BLaER1 treated with 17β-estradiol and CSF1 and Interleukin-3, amounts not matched to agents 10 nM and 100 nM (cell line): ENCODE data around the gene JAK1.

Experiments
- H3K27ac ChIP-seq, 11 experiments: shearing (Covaris generic); formaldehyde crosslinking; 2 replicates each; pipeline ENCODE4 v1.8.1; 2022
- H3K27me3 ChIP-seq, 11 experiments: shearing (Covaris generic); formaldehyde crosslinking; 2 replicates each; pipeline ENCODE4 v1.8.1; 2022
- H3K36me3 ChIP-seq, 11 experiments: shearing (Covaris generic); formaldehyde crosslinking; 2 replicates each; pipeline ENCODE4 v1.8.1; 2022
- H3K4me1 ChIP-seq, 10 experiments: shearing (Covaris generic); formaldehyde crosslinking; 2 replicates each; pipeline ENCODE4 v1.8.1; 2022
- H3K4me2 ChIP-seq, 11 experiments: shearing (Covaris generic); formaldehyde crosslinking; 2 replicates each; pipeline ENCODE4 v1.8.1; 2022
- H3K4me3 ChIP-seq, 10 experiments: shearing (Covaris generic); formaldehyde crosslinking; 2 replicates each; pipeline ENCODE4 v1.8.1; 2022
- H3K9ac ChIP-seq, 11 experiments: shearing (Covaris generic); formaldehyde crosslinking; 2 replicates each; pipeline ENCODE4 v1.8.1; 2022
- H3K9me3 ChIP-seq, 11 experiments: shearing (Covaris generic); formaldehyde crosslinking; replicated peaks in 1 of 11; 2 replicates each; pipeline ENCODE4 v1.8.1; 2022
- H4K20me1 ChIP-seq, 11 experiments: shearing (Covaris generic); formaldehyde crosslinking; 2 replicates each; pipeline ENCODE4 v1.8.1; 2022
- Cebpa-rat ChIP-seq, 11 experiments: shearing (Covaris generic); IDR thresholded peaks; 2 replicates each; pipeline ENCODE4 v1.8.1; 2022

JAK1 gene

DNA sequence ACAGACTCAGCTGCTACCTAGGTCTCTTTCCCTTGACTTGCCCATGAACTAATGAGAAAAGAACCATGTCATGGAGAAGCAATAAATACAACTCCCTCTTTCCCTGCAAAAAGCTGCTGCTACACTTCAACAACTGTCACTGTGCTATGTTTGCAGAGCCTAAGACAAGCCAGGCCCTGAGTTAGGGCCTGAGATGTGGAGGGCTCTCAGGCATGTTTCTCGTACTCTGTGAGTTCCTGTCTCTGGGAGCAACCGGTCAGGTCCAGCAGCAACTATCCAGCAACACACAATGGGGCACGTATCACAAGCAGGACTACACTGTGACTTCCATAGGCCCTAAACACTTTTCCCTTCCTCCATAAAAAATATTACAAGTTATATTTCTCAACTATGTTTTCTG is 91.7 kb downstream of the JAK1 start:
- H4K20me1 ChIP-seq, result peaks cover 0 to 20% (median 4%) of the 10 kb centered on the region in 11 experiments; a peak in 7 of 22 replicates
- no peaks in the 10 kb centered on the region for H3K27me3 ChIP-seq

DNA sequence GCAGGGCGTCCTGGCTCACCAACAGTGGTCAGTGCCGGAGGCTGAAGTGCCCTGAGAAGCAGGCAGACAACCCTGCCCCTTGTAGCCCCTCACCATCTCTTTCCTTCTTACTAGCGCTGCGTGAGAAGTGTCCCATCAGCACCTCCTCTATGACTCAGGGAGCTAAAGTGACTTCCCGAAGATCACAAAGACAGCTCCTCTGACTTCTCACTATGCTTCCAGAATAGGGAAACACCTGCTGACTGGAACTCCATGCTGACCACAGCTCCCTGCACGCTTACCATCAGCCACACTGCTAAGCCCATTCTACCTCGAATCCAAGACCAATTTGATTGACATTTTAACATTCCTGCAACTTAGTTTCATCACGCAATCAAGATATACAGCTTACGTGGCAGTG is 92.8 kb downstream of the JAK1 start:
- H3K4me2 ChIP-seq, result no peak overlapping the region
- H3K9me3 ChIP-seq, result no peaks in the 10 kb centered on the region
- no peak for TF ChIP-seq Cebpa-rat (IDR thresholded peaks at IDR 0.05)
- no peaks in the 10 kb centered on the region for H3K27me3 ChIP-seq
- no peak overlapping the region for H3K27ac ChIP-seq
- H4K20me1 ChIP-seq, result peaks cover 0 to 12% (median 0%) of the 10 kb centered on the region in 11 experiments; a peak in 4 of 22 replicates
- H3K9ac ChIP-seq, result no peak overlapping the region
- no peak overlapping the region for H3K4me3 ChIP-seq
- peaks cover 0 to 5% (median 0%) of the 10 kb centered on the region in 10 experiments; a peak in 2 of 20 replicates for H3K4me1 ChIP-seq
- H3K36me3 ChIP-seq, result peaks cover 94 to 99% (median 98%) of the 10 kb centered on the region in 11 experiments

More for the DNA sequence above, 91.7 kb downstream of the JAK1 start:
- H3K4me3 ChIP-seq, result no peak overlapping the region
- no peak overlapping the region for H3K27ac ChIP-seq
- H3K4me2 ChIP-seq, result no peak overlapping the region
- no peak overlapping the region for H3K9ac ChIP-seq
- H3K9me3 ChIP-seq, result no peaks in the 10 kb centered on the region
- peaks cover 93 to 99% (median 96%) of the 10 kb centered on the region in 11 experiments for H3K36me3 ChIP-seq
- no peak for TF ChIP-seq Cebpa-rat (IDR thresholded peaks at IDR 0.05)
- no peaks in the 10 kb centered on the region for H3K4me1 ChIP-seq

DNA sequence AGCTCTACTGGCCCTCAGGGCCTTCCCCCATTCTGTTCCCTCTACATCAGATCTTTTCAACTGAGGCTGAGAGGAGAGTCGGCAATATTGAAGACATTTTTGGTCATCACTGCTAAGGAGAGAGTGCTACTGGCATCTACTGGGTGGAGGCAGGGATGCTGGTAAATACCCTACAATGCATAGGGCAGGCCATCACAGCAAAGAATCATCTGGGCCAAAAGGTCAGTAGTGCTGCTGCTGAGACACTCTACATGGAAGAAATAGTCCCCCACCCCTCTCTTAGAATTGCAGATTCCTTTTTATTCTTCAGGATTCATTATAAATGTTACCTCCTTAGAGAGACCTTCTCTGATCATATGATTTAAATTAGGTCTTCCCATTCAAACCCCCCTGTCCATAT is 94.3 kb downstream of the JAK1 start:
- Histone ChIP-seq H4K20me1 (peaks cover 0 to 12% (median 0%) of the 10 kb centered on the region in 11 experiments; a peak in 4 of 22 replicates), H3K27ac (no peak overlapping the region), H3K4me1 (peaks cover 0 to 10% (median 0%) of the 10 kb centered on the region in 10 experiments; a peak in 3 of 20 replicates)

DNA sequence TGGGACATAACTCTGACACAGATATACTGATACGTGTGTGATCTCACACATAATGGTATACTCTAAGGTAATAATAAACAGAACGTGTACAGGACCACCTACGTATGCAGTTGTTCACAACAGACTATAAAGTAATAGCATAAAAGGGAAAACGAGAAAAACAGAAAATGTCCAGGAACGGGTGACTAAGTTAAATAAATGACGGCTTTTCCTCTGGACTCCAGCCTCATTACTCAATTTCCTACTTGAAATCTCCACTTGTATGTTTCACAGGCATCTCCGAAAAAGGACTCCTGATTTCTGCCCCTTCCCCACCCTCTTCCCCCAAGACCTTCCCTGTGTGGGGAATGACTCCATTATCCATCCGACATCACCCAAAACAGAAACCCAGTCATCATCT is 95.1 kb downstream of the JAK1 start:
- H3K4me1 ChIP-seq, result peaks cover 0 to 18% (median under 1%) of the 10 kb centered on the region in 10 experiments; a peak in 11 of 20 replicates
- H4K20me1 ChIP-seq, result peaks cover 0 to 12% (median 0%) of the 10 kb centered on the region in 11 experiments; a peak in 4 of 22 replicates
- no peak overlapping the region for H3K27ac ChIP-seq
- TF ChIP-seq Cebpa-rat (IDR thresholded peaks at IDR 0.05), result no peak
- H3K36me3 ChIP-seq, result peaks cover 94 to 100% (median 98%) of the 10 kb centered on the region in 11 experiments
- no peak overlapping the region for H3K9ac ChIP-seq
- H3K4me3 ChIP-seq, result no peak overlapping the region
- H3K9me3 ChIP-seq, result no peaks in the 10 kb centered on the region
- H3K4me2 ChIP-seq, result no peak overlapping the region
- no peaks in the 10 kb centered on the region for H3K27me3 ChIP-seq

More for the DNA sequence above, 94.3 kb downstream of the JAK1 start:
- H3K36me3 ChIP-seq, result peaks cover 97 to 100% (median 99%) of the 10 kb centered on the region in 11 experiments
- H3K9me3 ChIP-seq, result no peaks in the 10 kb centered on the region
- no peak overlapping the region for H3K4me3 ChIP-seq
- no peaks in the 10 kb centered on the region for H3K27me3 ChIP-seq
- H3K4me2 ChIP-seq, result no peak overlapping the region
- no peak overlapping the region for H3K9ac ChIP-seq
- TF ChIP-seq Cebpa-rat (IDR thresholded peaks at IDR 0.05), result no peak

DNA sequence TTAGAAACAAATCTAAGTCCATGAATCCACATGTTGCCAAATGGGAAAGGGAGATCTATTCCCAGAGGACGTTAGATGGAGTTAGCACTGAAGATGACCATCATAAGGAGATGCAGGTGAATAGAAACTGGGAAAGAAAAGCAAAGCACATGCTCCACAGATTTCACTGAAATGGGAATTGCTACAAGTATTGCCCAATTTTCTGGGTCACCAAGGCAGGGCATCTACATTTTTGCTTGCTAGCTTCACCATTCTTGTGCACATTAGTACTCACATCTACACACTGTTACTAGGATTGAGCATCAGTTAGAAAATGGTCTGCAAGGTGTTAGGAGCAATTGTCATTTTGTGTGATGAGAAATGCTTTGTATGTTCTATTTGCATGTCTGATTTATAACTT is 99.1 kb downstream of the JAK1 start:
- no peak for TF ChIP-seq Cebpa-rat (IDR thresholded peaks at IDR 0.05)
- Histone ChIP-seq H3K9me3 (peaks cover 0 to 5% (median 0%) of the 10 kb centered on the region in 11 experiments; a peak in 2 of 22 replicates), H3K36me3 (peaks cover 68 to 95% (median 74%) of the 10 kb centered on the region in 11 experiments), H3K27me3 (no peaks in the 10 kb centered on the region), H3K27ac (no peak overlapping the region), H4K20me1 (peaks cover 0 to 15% (median 9%) of the 10 kb centered on the region in 11 experiments; a peak in 9 of 22 replicates), H3K9ac (no peak overlapping the region), H3K4me2 (no peak overlapping the region), H3K4me3 (no peak overlapping the region), H3K4me1 (peaks cover 33 to 56% (median 39%) of the 10 kb centered on the region in 10 experiments)

DNA sequence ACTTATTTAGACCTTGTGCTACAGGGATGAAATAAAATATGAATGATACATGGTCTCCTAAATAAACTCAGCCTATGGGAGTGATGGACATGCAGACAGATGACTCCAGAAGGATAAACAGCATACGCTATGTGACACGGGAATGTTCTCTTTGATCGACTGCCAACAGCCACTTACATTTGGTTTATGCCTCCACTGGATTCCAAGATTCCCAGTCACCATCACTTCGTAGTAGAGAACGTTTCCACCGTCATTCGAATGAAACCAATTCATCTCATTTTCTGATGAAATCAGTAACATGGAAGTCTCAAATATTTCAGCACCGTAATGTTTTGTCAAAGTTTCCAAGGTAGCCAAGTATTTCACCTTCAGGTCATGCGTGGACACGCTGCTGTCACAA is 99.7 kb downstream of the JAK1 start:
- Histone ChIP-seq H3K9me3 (peaks cover 0 to 5% (median 0%) of the 10 kb centered on the region in 11 experiments; a peak in 2 of 22 replicates), H4K20me1 (peaks cover 0 to 19% (median 14%) of the 10 kb centered on the region in 11 experiments; a peak in 10 of 22 replicates), H3K9ac (no peak overlapping the region), H3K36me3 (peaks cover 62 to 95% (median 71%) of the 10 kb centered on the region in 11 experiments), H3K27ac (no peak overlapping the region), H3K4me2 (no peak overlapping the region; a peak in 2 of 22 replicates), H3K4me1 (peaks cover 39 to 62% (median 44%) of the 10 kb centered on the region in 10 experiments), H3K4me3 (no peak overlapping the region), H3K27me3 (no peaks in the 10 kb centered on the region)
- TF ChIP-seq Cebpa-rat (IDR thresholded peaks at IDR 0.05), result no peak

DNA sequence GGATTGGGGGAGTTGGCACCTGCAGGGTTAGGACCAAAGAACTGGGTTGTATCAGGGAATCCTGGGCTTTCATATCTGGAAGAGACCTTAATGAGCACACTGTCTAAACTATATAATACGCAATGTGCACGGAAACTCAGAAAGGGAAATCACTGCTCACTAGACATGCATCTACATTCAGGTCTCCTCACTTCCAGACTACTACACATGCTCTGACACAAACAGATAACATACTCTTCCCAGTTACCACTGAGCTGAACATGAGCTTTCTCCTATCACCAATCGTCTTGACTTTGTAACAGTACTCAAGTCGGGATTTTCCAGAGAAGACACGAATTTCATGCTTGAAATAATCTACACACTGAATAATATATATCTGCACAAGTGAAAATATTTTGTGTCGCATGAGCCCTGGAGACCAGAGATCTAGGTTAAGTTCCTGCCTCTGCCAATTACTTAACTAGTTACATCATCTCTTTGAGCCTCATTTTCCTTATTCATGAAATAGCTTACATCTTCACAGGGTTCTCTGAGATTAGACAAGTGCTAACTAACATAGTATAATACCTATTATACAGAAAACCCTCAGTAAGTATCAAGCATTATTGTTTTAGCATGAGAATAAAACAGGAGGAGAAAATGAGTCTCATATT is 101.1 kb downstream of the JAK1 start:
- Histone ChIP-seq H3K27ac (peak overlapping the region; percentile 46 to 76 (median 66); a peak in 21 of 22 replicates), H3K4me2 (peak overlapping the region; percentile 50 to 96 (median 81)), H3K4me1 (peaks cover 48 to 66% (median 56%) of the 10 kb centered on the region in 10 experiments), H3K36me3 (peaks cover 52 to 95% (median 57%) of the 10 kb centered on the region in 11 experiments), H3K9me3 (peaks cover 0 to 5% (median 0%) of the 10 kb centered on the region in 11 experiments; a peak in 2 of 22 replicates), H3K27me3 (no peaks in the 10 kb centered on the region), H3K9ac (peak overlapping the region in 9 of 11 experiments; percentile 43 to 69 (median 61); a peak in 13 of 22 replicates), H3K4me3 (peak overlapping the region in 4 of 10 experiments; percentile 7 to 21 (median 14); a peak in 3 of 20 replicates), H4K20me1 (peaks cover 0 to 26% (median 19%) of the 10 kb centered on the region in 11 experiments; a peak in 11 of 22 replicates)
- TF ChIP-seq Cebpa-rat (IDR thresholded peaks at IDR 0.05), result no peak

DNA sequence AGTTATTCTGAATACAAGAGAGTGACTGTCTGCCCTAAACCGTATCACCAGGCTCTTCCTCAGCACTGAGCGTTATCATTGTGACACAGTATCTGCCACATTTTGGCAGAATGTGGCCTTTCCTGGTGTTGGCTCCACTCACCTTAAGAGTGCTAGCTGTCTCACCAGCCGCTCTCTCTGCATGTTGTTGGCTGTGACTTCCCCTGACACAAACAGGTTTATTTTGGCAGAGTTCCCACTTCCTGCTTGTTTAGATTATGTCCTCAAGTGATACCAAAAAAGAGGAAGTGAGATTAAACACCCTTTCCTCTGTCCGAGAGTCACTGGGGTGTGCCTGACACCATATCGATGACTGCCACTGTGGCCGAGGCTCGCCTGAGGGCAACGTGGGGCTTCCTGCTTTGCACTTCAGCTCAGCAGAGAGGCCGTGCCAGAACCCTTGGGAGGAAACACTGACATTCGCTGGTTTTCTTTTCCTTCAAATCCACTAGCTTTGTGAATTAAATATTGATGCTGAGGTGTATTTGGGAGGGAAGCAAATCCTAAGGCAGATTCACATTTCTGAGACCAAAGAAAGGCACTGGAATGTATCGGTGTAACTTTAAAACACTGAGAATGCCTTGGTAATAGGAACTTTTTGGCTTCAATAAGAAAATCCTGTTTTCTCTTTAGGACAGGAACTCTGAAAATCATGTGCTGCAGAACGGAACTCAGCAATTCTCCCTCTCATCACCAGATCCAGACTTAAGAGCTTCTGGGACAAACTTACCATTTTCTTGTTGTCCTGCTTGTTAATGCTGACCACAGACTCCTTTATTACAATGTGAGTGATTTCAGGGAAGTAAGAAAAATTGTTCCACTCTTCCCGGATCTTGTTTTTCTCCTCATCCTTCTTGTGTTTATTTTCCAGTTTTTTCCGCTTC is 102.1 kb downstream of the JAK1 start:
- Histone ChIP-seq H3K9me3 (peaks cover 0 to 5% (median 0%) of the 10 kb centered on the region in 11 experiments; a peak in 2 of 22 replicates), H3K27me3 (no peaks in the 10 kb centered on the region), H3K4me3 (peak overlapping the region in 7 of 10 experiments; percentile 7 to 26 (median 17); a peak in 7 of 20 replicates), H4K20me1 (peaks cover 0 to 26% (median 19%) of the 10 kb centered on the region in 11 experiments; a peak in 12 of 22 replicates), H3K9ac (peak overlapping the region; percentile 31 to 69 (median 53); a peak in 18 of 22 replicates), H3K36me3 (peaks cover 52 to 95% (median 57%) of the 10 kb centered on the region in 11 experiments), H3K27ac (peak overlapping the region; percentile 46 to 76 (median 66)), H3K4me1 (peaks cover 48 to 66% (median 56%) of the 10 kb centered on the region in 10 experiments), H3K4me2 (peak overlapping the region; percentile 50 to 96 (median 81))
- TF ChIP-seq Cebpa-rat (IDR thresholded peaks at IDR 0.05), result no peak
